ENCODE data around the gene MEAF6. TPM values are rescaled to one million over a fixed set of nuclear protein-coding genes. Genes with fewer than 3 reads are reported as not detected.

Gene MEAF6
- total RNA-seq, 1 donor from 2014 or later: 61.5 TPM

- no peaks in the 10 kb centered on the region for H3K27me3 Mint-ChIP-seq (ENCODE audit: unreplicated experiment)
- TF ChIP-seq CTCF (IDR thresholded peaks at IDR 0.05; ENCODE audit: partially characterized antibody, unreplicated experiment): no peak
- H3K4me1 Mint-ChIP-seq (ENCODE audit: low read depth, unreplicated experiment): peaks cover 12% of the 10 kb centered on the region
- H3K4me3 Mint-ChIP-seq (ENCODE audit: unreplicated experiment): no peak overlapping the region
- no peak overlapping the region for H3K27ac Mint-ChIP-seq (ENCODE audit: unreplicated experiment)
- no peak for DNase-seq
- H3K9me3 Mint-ChIP-seq (ENCODE audit: unreplicated experiment): no peaks in the 10 kb centered on the region
- no peaks in the 10 kb centered on the region for H3K36me3 Mint-ChIP-seq (ENCODE audit: unreplicated experiment)
Measured at GRCh38 chr1:37478890-37479254, 35.7 kb downstream of the MEAF6 start.

GRCh38 chr1:37478451-37478881 is 36.1 kb downstream of the MEAF6 start:
- Mint-ChIP-seq H3K27ac (ENCODE audit: unreplicated experiment) (no peak overlapping the region), H3K4me3 (ENCODE audit: unreplicated experiment) (no peak overlapping the region), H3K4me1 (ENCODE audit: low read depth, unreplicated experiment) (peaks cover 15% of the 10 kb centered on the region)

GRCh38 chr1:37477946-37478345 is 36.6 kb downstream of the MEAF6 start:
- H3K27ac Mint-ChIP-seq (ENCODE audit: unreplicated experiment): no peak overlapping the region
- peaks cover under 1% of the 10 kb centered on the region for H3K9me3 Mint-ChIP-seq (ENCODE audit: unreplicated experiment)
- peaks cover 17% of the 10 kb centered on the region for H3K4me1 Mint-ChIP-seq (ENCODE audit: low read depth, unreplicated experiment)
- DNase-seq: no peak
- peak overlapping the region; percentile 25 for H3K4me3 Mint-ChIP-seq (ENCODE audit: unreplicated experiment)
- no peaks in the 10 kb centered on the region for H3K36me3 Mint-ChIP-seq (ENCODE audit: unreplicated experiment)
- no peak for TF ChIP-seq CTCF (IDR thresholded peaks at IDR 0.05; ENCODE audit: partially characterized antibody, unreplicated experiment)
- peaks cover 6% of the 10 kb centered on the region for H3K27me3 Mint-ChIP-seq (ENCODE audit: unreplicated experiment)

More at GRCh38 chr1:37478451-37478881, 36.1 kb downstream of the MEAF6 start:
- Mint-ChIP-seq H3K27me3 (ENCODE audit: unreplicated experiment) (peaks cover 3% of the 10 kb centered on the region), H3K9me3 (ENCODE audit: unreplicated experiment) (no peaks in the 10 kb centered on the region), H3K36me3 (ENCODE audit: unreplicated experiment) (no peaks in the 10 kb centered on the region)
- no peak for DNase-seq
- TF ChIP-seq CTCF (IDR thresholded peaks at IDR 0.05; ENCODE audit: partially characterized antibody, unreplicated experiment): no peak

GRCh38 chr1:37477198-37477931 is 37.2 kb downstream of the MEAF6 start:
- peaks cover 9% of the 10 kb centered on the region for H3K27me3 Mint-ChIP-seq (ENCODE audit: unreplicated experiment)
- peak; percentile 54 for DNase-seq
- H3K4me1 Mint-ChIP-seq (ENCODE audit: low read depth, unreplicated experiment): peaks cover 17% of the 10 kb centered on the region
- H3K36me3 Mint-ChIP-seq (ENCODE audit: unreplicated experiment): no peaks in the 10 kb centered on the region
- H3K9me3 Mint-ChIP-seq (ENCODE audit: unreplicated experiment): peaks cover 2% of the 10 kb centered on the region
- TF ChIP-seq CTCF (IDR thresholded peaks at IDR 0.05; ENCODE audit: partially characterized antibody, unreplicated experiment): no peak
- H3K4me3 Mint-ChIP-seq (ENCODE audit: unreplicated experiment): peak overlapping the region; percentile 65
- peak overlapping the region; percentile 64 for H3K27ac Mint-ChIP-seq (ENCODE audit: unreplicated experiment)

GRCh38 chr1:37476460-37477197 is 37.9 kb downstream of the MEAF6 start:
- peaks cover 17% of the 10 kb centered on the region for H3K4me1 Mint-ChIP-seq (ENCODE audit: low read depth, unreplicated experiment)
- H3K36me3 Mint-ChIP-seq (ENCODE audit: unreplicated experiment): no peaks in the 10 kb centered on the region
- H3K27me3 Mint-ChIP-seq (ENCODE audit: unreplicated experiment): peaks cover 9% of the 10 kb centered on the region
- H3K9me3 Mint-ChIP-seq (ENCODE audit: unreplicated experiment): peaks cover 2% of the 10 kb centered on the region
- DNase-seq: peak; percentile 31
- no peak for TF ChIP-seq CTCF (IDR thresholded peaks at IDR 0.05; ENCODE audit: partially characterized antibody, unreplicated experiment)
- H3K27ac Mint-ChIP-seq (ENCODE audit: unreplicated experiment): peak overlapping the region; percentile 64
- peak overlapping the region; percentile 65 for H3K4me3 Mint-ChIP-seq (ENCODE audit: unreplicated experiment)
